H54 (cell line): Measurements from ENCODE around the gene TRIOBP.

Source experiments
- DNase-seq: peaks from one replicate; pipeline ENCODE4 v3.0.0; 2011; ENCODE audit warnings: low spot score, mixed read lengths; ENCODE audit not compliant: insufficient read length
- FAIRE-seq: peaks from 3 replicates; lab custom pipeline; 2011; peaks lifted over from hg19 to GRCh38; lab: Jason Lieb, UNC
- POLR2A ChIP-seq: IDR thresholded peaks from 2 replicates; pipeline ENCODE4 v1.6.1; 2011; ENCODE audit warnings: low read depth, mild to moderate bottlenecking, low read length

Gene TRIOBP

GRCh38 chr22:37804881-37805809 is 108.3 kb downstream of the TRIOBP start:
- FAIRE-seq (no peak), DNase-seq (no peak)
- no peak; the same call in 1 of the 2 replicates for TF ChIP-seq POLR2A

GRCh38 chr22:37805810-37806277 is 109.0 kb downstream of the TRIOBP start:
- DNase-seq (no peak), FAIRE-seq (no peak)

GRCh38 chr22:37806409-37807333 is 109.8 kb downstream of the TRIOBP start:
- no peak for DNase-seq
- no peak for FAIRE-seq

More at GRCh38 chr22:37805810-37806277, 109.0 kb downstream of the TRIOBP start:
- no peak for TF ChIP-seq POLR2A

GRCh38 chr22:37807410-37808293 is 110.8 kb downstream of the TRIOBP start, which contains the start of gene GCAT:
Gene GCAT (plus strand): TSS chr22:37807934. CDS start chr22:37807968, 34 bp downstream.
- DNase-seq (peak; percentile 94), FAIRE-seq (no peak)
- peak; percentile 67 for TF ChIP-seq POLR2A

More at GRCh38 chr22:37806409-37807333, 109.8 kb downstream of the TRIOBP start:
- no peak for TF ChIP-seq POLR2A

- no peak for DNase-seq
- TF ChIP-seq POLR2A, result no peak
- no peak for FAIRE-seq
Observed at GRCh38 chr22:37808294-37808657, 111.4 kb downstream of the TRIOBP start.

GRCh38 chr22:37809672-37810333 is 113.0 kb downstream of the TRIOBP start:
- FAIRE-seq (no peak), DNase-seq (no peak)
- no peak for TF ChIP-seq POLR2A

- DNase-seq, result no peak
- no peak for FAIRE-seq
- TF ChIP-seq POLR2A, result no peak
Observed at GRCh38 chr22:37811867-37812266, 115.0 kb downstream of the TRIOBP start.

- no peak for FAIRE-seq
- DNase-seq, result no peak
- TF ChIP-seq POLR2A, result no peak
Observed at GRCh38 chr22:37812869-37813678, 116.2 kb downstream of the TRIOBP start.

- DNase-seq (no peak), FAIRE-seq (no peak)
- no peak for TF ChIP-seq POLR2A
Observed at GRCh38 chr22:37815593-37815992, 118.7 kb downstream of the TRIOBP start.

GRCh38 chr22:37816543-37817180 is 119.8 kb downstream of the TRIOBP start:
- no peak for FAIRE-seq
- no peak for TF ChIP-seq POLR2A
- DNase-seq, result no peak
